SK-N-SH (cell line): ENCODE measurements around the gene BMI1. TPM values are rescaled to one million over a fixed set of nuclear protein-coding genes. Genes with fewer than 3 reads are reported as not detected.

Experiments used
- CTCF ChIA-PET: fragments of 300-600, 350-600 bp; formaldehyde crosslinking; extraction: SDS; loops from one replicate; lab custom pipeline; 2021; lab: Yijun Ruan, JAX
- POLR2A ChIA-PET: fragments of 350-600 bp; sonication (Branson Sonifier 250); formaldehyde crosslinking; extraction: SDS; loops from one replicate; lab custom pipeline; 2020; ENCODE audit warnings: antibody characterized with exemption, inconsistent platforms; lab: Yijun Ruan, JAX
- DNase-seq: peaks from one replicate; pipeline ENCODE4 v3.0.0; 2012
- H2AFZ ChIP-seq: fragments of 200-600 bp; sonication (generic); 2 replicates; pipeline ENCODE4 v1.8.1; 2016; ENCODE audit warnings: antibody characterized with exemption, mild to moderate bottlenecking, low read depth
- H3F3A ChIP-seq: fragments of 200-600 bp; sonication (generic); replicated peaks from 2 replicates; pipeline ENCODE3; 2016; ENCODE audit warnings: antibody characterized with exemption, mild to moderate bottlenecking; ENCODE audit not compliant: insufficient read depth
- H3K27ac ChIP-seq, 2 experiments: fragments of 200-500 bp in 1 of 2; fragments of 200-600 bp in 1 of 2; sonication (Bioruptor generic) in 1 of 2; sonication (generic), shearing (Covaris generic) in 1 of 2; 2 replicates each; pipeline versions ENCODE4 v1.5.1 to v1.6.1; 2014 to 2016; ENCODE audit warnings: low read depth in 2 of 2, inconsistent platforms in 1 of 2, low read length in 1 of 2, mild to moderate bottlenecking in 1 of 2, mixed read lengths in 1 of 2
- H3K27me3 ChIP-seq: fragments of 200-600 bp; sonication (generic), shearing (Covaris generic); 2 replicates; pipeline ENCODE4 v1.6.1; 2016; ENCODE audit warnings: mixed run types; ENCODE audit not compliant: insufficient read depth
- H3K36me3 ChIP-seq, 2 experiments: fragments of 200-500 bp in 1 of 2; fragments of 200-600 bp in 1 of 2; sonication (Bioruptor generic) in 1 of 2; sonication (generic) in 1 of 2; replicated peaks in 1 of 2; 2 replicates each; pipeline versions ENCODE3 to v1.5.1; 2014 to 2016; ENCODE audit warnings: low read length in 1 of 2, mild to moderate bottlenecking in 1 of 2; ENCODE audit not compliant: insufficient read depth in 2 of 2, control insufficient read depth in 1 of 2
- H3K4me1 ChIP-seq, 2 experiments: fragments of 200-500 bp in 1 of 2; fragments of 200-600 bp in 1 of 2; sonication (Bioruptor generic) in 1 of 2; sonication (generic), shearing (Covaris generic) in 1 of 2; 2 replicates each; pipeline versions ENCODE4 v1.5.1 to v1.6.1; 2014 to 2016; ENCODE audit warnings: low read depth in 1 of 2, low read length in 1 of 2, mixed run types in 1 of 2; ENCODE audit not compliant: insufficient read depth in 2 of 2, control insufficient read depth in 1 of 2
- H3K4me2 ChIP-seq: fragments of 200-600 bp; sonication (generic), shearing (Covaris generic); 2 replicates; pipeline ENCODE4 v1.6.1; 2017; ENCODE audit warnings: mixed run types
- H3K4me3 ChIP-seq, 2 experiments: fragments of 200-500 bp in 1 of 2; fragments of 200-600 bp in 1 of 2; sonication (Bioruptor generic) in 1 of 2; sonication (generic), shearing (Covaris generic) in 1 of 2; 2 replicates each; pipeline versions ENCODE4 v1.5.1 to v1.8.1; 2014 to 2016; ENCODE audit warnings: low read depth in 2 of 2, inconsistent platforms in 1 of 2, low read length in 1 of 2, mild to moderate bottlenecking in 1 of 2, mixed read lengths in 1 of 2, moderate library complexity in 1 of 2
- H3K79me2 ChIP-seq: fragments of 200-600 bp; sonication (generic); 2 replicates; pipeline ENCODE4 v1.8.1; 2017; ENCODE audit warnings: mild to moderate bottlenecking; ENCODE audit not compliant: insufficient read depth
- H3K9ac ChIP-seq: fragments of 200-600 bp; sonication (generic); 2 replicates; pipeline ENCODE4 v1.6.1; 2017; ENCODE audit warnings: mixed run types
- H3K9me2 ChIP-seq: fragments of 200-600 bp; sonication (generic); 2 replicates; pipeline ENCODE4 v1.6.1; 2017; ENCODE audit warnings: mixed run types
- H3K9me3 ChIP-seq: fragments of 200-600 bp; sonication (generic); 2 replicates; pipeline ENCODE4 v1.6.1; 2017; ENCODE audit warnings: mixed run types, mild to moderate bottlenecking, moderate library complexity
- H4K20me1 ChIP-seq: fragments of 200-600 bp; sonication (generic); 2 replicates; pipeline ENCODE4 v1.6.1; 2017; ENCODE audit warnings: mild to moderate bottlenecking, mixed run types; ENCODE audit not compliant: insufficient read depth
- CHD2 ChIP-seq: fragments of 150-350 bp; IDR thresholded peaks from 2 replicates; pipeline ENCODE4 v1.6.1; 2018; ENCODE audit warnings: low read length; ENCODE audit not compliant: partially characterized antibody
- ELF1 ChIP-seq: IDR thresholded peaks from 2 replicates; pipeline ENCODE4 v1.4.0; 2012
- EP300 ChIP-seq, 2 experiments: IDR thresholded peaks; 2 replicates each; pipeline versions ENCODE4 v1.4.0 to v1.6.1; 2012; ENCODE audit warnings: borderline replicate concordance in 1 of 2, low read depth in 1 of 2, low read length in 1 of 2
- FOXM1 ChIP-seq: IDR thresholded peaks from 2 replicates; pipeline ENCODE4 v1.4.0; 2012; ENCODE audit warnings: low read depth, mild to moderate bottlenecking
- IRF3 ChIP-seq: fragments of 150-350 bp; IDR thresholded peaks from 2 replicates; pipeline ENCODE4 v1.6.1; 2016; ENCODE audit warnings: mild to moderate bottlenecking, low read depth, low read length
- JUND ChIP-seq: IDR thresholded peaks from 2 replicates; pipeline ENCODE4 v1.4.0; 2012
- PBX3 ChIP-seq: IDR thresholded peaks from 2 replicates; pipeline ENCODE4; 2012
- RCOR1 ChIP-seq: fragments of 150-350 bp; IDR thresholded peaks from 2 replicates; pipeline ENCODE4 v1.6.1; 2017; ENCODE audit warnings: antibody characterized with exemption, low read length
- REST ChIP-seq: IDR thresholded peaks from 2 replicates; pipeline ENCODE4 v1.6.1; 2012; ENCODE audit warnings: mild to moderate bottlenecking, low read depth, low read length, moderate library complexity
- RXRA ChIP-seq: IDR thresholded peaks from 2 replicates; pipeline ENCODE4 v1.4.0; 2012; ENCODE audit warnings: low read depth, mild to moderate bottlenecking, borderline replicate concordance
- SIN3A ChIP-seq: IDR thresholded peaks from 2 replicates; pipeline ENCODE4 v1.6.1; 2012; ENCODE audit warnings: low read depth, mild to moderate bottlenecking, low read length, moderate library complexity, borderline replicate concordance
- YY1 ChIP-seq: IDR thresholded peaks from 2 replicates; pipeline ENCODE4 v1.4.0; 2012; ENCODE audit warnings: low read depth, mild to moderate bottlenecking
- WGBS: methylation state at CpG from one replicate; pipeline ENCODE4 v1.1.6; 2017; ENCODE audit warnings: low lambda C conversion rate; 5-methylcytosine and 5-hydroxymethylcytosine counted together
- polyA plus RNA-seq, 3 experiments: library from polyadenylated mRNA; depleted of rRNA; stranded (reverse); fragments of >200 nt; gene quantifications; 2 replicates each; pipeline ENCODE4 v1.2.3, GENCODE V29; 2012

The BMI1 gene
- polyA plus RNA-seq, 1 of the 3 experiments (the other 2 are of a cell fraction): 15.5 TPM

DNA sequence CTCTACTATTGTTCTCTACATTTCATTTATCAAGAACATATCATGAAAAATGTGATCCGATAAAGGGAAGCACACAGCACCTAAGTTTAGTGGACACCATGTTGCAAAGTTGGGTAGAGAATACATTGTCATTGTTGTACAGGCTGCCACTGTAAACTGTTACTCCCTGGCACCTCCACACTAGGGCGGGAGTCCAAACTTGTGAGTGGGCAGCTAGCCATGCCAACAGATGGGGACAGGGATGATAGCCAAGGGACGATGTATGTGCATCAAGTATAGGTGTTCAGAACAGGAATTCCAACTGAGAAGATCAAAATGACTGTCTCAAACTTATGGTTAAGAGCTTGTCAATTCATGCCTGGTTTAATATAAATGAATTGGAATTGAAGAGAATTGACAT, 35.8 kb upstream of the BMI1 start:
- no peak for DNase-seq
- H3K4me3 ChIP-seq: no peak overlapping the region
- POLR2A ChIA-PET: no interaction called here
- no peak for TF ChIP-seq IRF3
- TF ChIP-seq PBX3: no peak
- TF ChIP-seq FOXM1: no peak
- no peak for TF ChIP-seq ELF1
- TF ChIP-seq REST: no peak
- TF ChIP-seq, all 33 proteins: peak for 0
- Histone ChIP-seq H3K79me2 (no peaks in the 10 kb centered on the region), H4K20me1 (no peaks in the 10 kb centered on the region), H3K4me1 (no peaks in the 10 kb centered on the region), H2AFZ (no peak overlapping the region), H3K9me2 (no peaks in the 10 kb centered on the region), H3K36me3 (no peaks in the 10 kb centered on the region), H3K9me3 (no peaks in the 10 kb centered on the region), H3K9ac (no peak overlapping the region), H3F3A (no peaks in the 10 kb centered on the region), H3K27ac (no peak overlapping the region), H3K4me2 (no peak overlapping the region), H3K27me3 (no peaks in the 10 kb centered on the region)
- WGBS: 51% methylated on average over 3 of the region's 3 CpGs
- CTCF ChIA-PET: interaction anchor here (0.5 kb wide), 1 partner anchor 325 kb away, joined by 3 read pairs; no protein-coding TSS in a partner anchor

DNA sequence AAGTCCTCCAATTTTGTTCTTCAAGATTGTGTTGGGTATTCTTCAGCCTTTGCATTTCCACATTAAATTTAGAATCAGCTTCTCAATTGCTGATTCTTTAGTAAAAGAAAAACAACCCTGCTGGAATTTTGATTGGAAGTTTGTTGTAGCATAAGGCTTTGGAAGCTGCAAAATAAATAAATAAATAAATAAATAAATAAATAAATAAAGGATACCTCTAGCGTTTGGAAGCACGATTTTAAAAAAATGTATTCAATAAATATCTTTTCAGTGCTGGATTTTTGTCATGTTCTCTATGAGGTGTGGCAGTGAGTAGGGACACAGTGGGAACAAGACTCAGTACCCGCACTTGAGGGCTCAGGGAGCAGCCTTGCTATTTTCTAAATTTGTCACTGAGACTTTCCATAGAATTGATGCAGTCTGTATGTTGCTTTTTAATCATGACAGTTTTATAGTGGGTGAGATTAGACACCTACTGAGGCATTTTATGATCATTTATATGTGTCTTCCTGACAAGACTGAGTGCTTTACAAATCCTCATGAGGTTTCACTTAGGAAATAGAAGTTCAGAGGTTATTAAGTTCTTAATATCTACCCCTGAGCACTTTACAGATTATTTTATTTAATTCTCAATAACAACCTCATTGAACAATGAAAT, 27.0 kb upstream of the BMI1 start:
- H3K27me3 ChIP-seq: no peaks in the 10 kb centered on the region
- CTCF ChIA-PET: interaction anchor here (0.9 kb wide), 1 partner anchor 101 kb away, joined by 3 read pairs; no protein-coding TSS in a partner anchor
- H3F3A ChIP-seq: no peaks in the 10 kb centered on the region
- no peak overlapping the region for H2AFZ ChIP-seq
- no peaks in the 10 kb centered on the region for H4K20me1 ChIP-seq
- H3K4me3 ChIP-seq: no peak overlapping the region
- no peaks in the 10 kb centered on the region for H3K9me2 ChIP-seq
- TF ChIP-seq CHD2 (no peak), RXRA (no peak), RCOR1 (no peak), YY1 (no peak), ELF1 (no peak), EP300 (IDR thresholded peaks at IDR 0.05; ENCODE audit: borderline replicate concordance in 1 of 2, low read depth in 1 of 2, low read length in 1 of 2) (no peak), SIN3A (no peak), JUND (no peak), FOXM1 (no peak)
- no peak overlapping the region for H3K27ac ChIP-seq
- no peak overlapping the region for H3K4me2 ChIP-seq
- H3K79me2 ChIP-seq: no peaks in the 10 kb centered on the region
- POLR2A ChIA-PET: no interaction called here
- no peaks in the 10 kb centered on the region for H3K36me3 ChIP-seq
- H3K4me1 ChIP-seq: no peaks in the 10 kb centered on the region
- no peak for DNase-seq
- H3K9me3 ChIP-seq: no peaks in the 10 kb centered on the region
- H3K9ac ChIP-seq: no peak overlapping the region
- WGBS: 79% methylated on average over 3 of the region's 3 CpGs
